Naive thymus-derived CD4-positive, alpha-beta T cell (primary cell): ENCODE results near the gene BPGM. TPM values are rescaled to one million over a fixed set of nuclear protein-coding genes. Genes with fewer than 3 reads are reported as not detected.

ENCODE experiments used
- ATAC-seq: fragments of 150-1000 bp; cut with Tn5 transposase; 2 replicates; pipeline ENCODE4 v1.10.0; 2021; ENCODE audit warnings: mild to moderate bottlenecking, moderate library complexity
- CTCF ChIA-PET: fragments of 350-600 bp; sonication (Branson Sonifier 250); formaldehyde crosslinking; loops from one replicate; lab custom pipeline; 2021; ENCODE audit warnings: antibody characterized with exemption; lab: Charles Lee
- POLR2A ChIA-PET: fragments of 350-600 bp; sonication (Branson Sonifier 250); formaldehyde crosslinking; loops from one replicate; lab custom pipeline; 2021; ENCODE audit warnings: antibody characterized with exemption, inconsistent platforms; lab: Charles Lee
- DNase-seq, 9 donors: peaks; one replicate each; pipeline versions ENCODE4 v3.0.0 to v3.0.0-alpha.2; 2020 to 2022; ENCODE audit warnings: mixed read lengths in 1 of 9
- H3K27ac ChIP-seq: one replicate; pipeline ENCODE4 v1.7.0; 2013; ENCODE audit warnings: mild to moderate bottlenecking, low read depth, low read length, moderate library complexity
- H3K27me3 ChIP-seq, 2 donors: one replicate each; pipeline ENCODE4 v1.7.0; 2013; ENCODE audit warnings: low read length in 2 of 2, mild to moderate bottlenecking in 2 of 2, moderate library complexity in 2 of 2; ENCODE audit not compliant: control insufficient read depth in 2 of 2, insufficient read depth in 2 of 2
- H3K36me3 ChIP-seq, 3 experiments: 1 replicate in 2 of 3; 2 replicates in 1 of 3; pipeline ENCODE4 v1.7.0; 2013; ENCODE audit warnings: low read length in 3 of 3, mild to moderate bottlenecking in 3 of 3, moderate library complexity in 1 of 3; ENCODE audit not compliant: insufficient read depth in 3 of 3, control insufficient read depth in 2 of 3
- H3K4me1 ChIP-seq, 2 donors: one replicate each; pipeline ENCODE4 v1.7.0; 2013; ENCODE audit warnings: low read length in 2 of 2, mild to moderate bottlenecking in 2 of 2, moderate library complexity in 1 of 2; ENCODE audit not compliant: control insufficient read depth in 2 of 2, insufficient read depth in 2 of 2
- H3K4me3 ChIP-seq: 2 replicates; pipeline ENCODE4 v1.7.0; 2013; ENCODE audit warnings: mild to moderate bottlenecking, low read length
- H3K9me3 ChIP-seq, 3 experiments: 1 replicate in 2 of 3; 2 replicates in 1 of 3; pipeline ENCODE4 v1.7.0; 2013; ENCODE audit warnings: low read length in 3 of 3; ENCODE audit not compliant: control insufficient read depth in 2 of 3
- H3K27ac Mint-ChIP-seq, 9 donors: one replicate each; pipeline ENCODE4 v1.8.0; 2020 to 2022; ENCODE audit warnings: mixed read lengths in 9 of 9, mild to moderate bottlenecking in 8 of 9, moderate library complexity in 5 of 9, inconsistent platforms in 2 of 9
- H3K27me3 Mint-ChIP-seq, 5 donors: one replicate each; pipeline ENCODE4 v1.8.0; 2021 to 2022; ENCODE audit warnings: mixed read lengths in 5 of 5, mild to moderate bottlenecking in 1 of 5
- H3K36me3 Mint-ChIP-seq, 5 donors: one replicate each; pipeline ENCODE4 v1.8.0; 2020 to 2022; ENCODE audit warnings: mixed read lengths in 5 of 5, mild to moderate bottlenecking in 3 of 5, inconsistent platforms in 1 of 5
- H3K4me1 Mint-ChIP-seq, 7 donors: one replicate each; pipeline ENCODE4 v1.8.0; 2020 to 2022; ENCODE audit warnings: mixed read lengths in 7 of 7, mild to moderate bottlenecking in 3 of 7, inconsistent platforms in 1 of 7
- H3K4me3 Mint-ChIP-seq, 10 donors: one replicate each; pipeline ENCODE4 v1.8.0; 2020 to 2022; ENCODE audit warnings: mild to moderate bottlenecking in 10 of 10, mixed read lengths in 10 of 10, moderate library complexity in 6 of 10, inconsistent platforms in 2 of 10
- H3K9me3 Mint-ChIP-seq, 11 donors: one replicate each; pipeline ENCODE4 v1.8.0; 2020 to 2022; ENCODE audit warnings: mixed read lengths in 11 of 11, mild to moderate bottlenecking in 4 of 11, inconsistent platforms in 1 of 11, moderate library complexity in 1 of 11
- intact Hi-C, 2 donors: fragments of 100-400 bp; cut with micrococcal nuclease; formaldehyde crosslinking; loops; one replicate each; pipeline ENCODE4 v1.15.1; 2023
- polyA plus RNA-seq, 2 donors: library from polyadenylated mRNA; unstranded; fragments of 300-500 nt; fragmentation: Illumina TruSeq; gene quantifications; one replicate each; pipeline ENCODE4 v1.2.3, GENCODE V29; 2021
- total RNA-seq, 6 experiments: library from RNA in 5 of 6; stranded (reverse) in 5 of 6; gene quantifications; 1 replicate in 5 of 6; 2 replicates in 1 of 6; pipeline ENCODE4 v1.2.3 and lab custom pipeline; 2021 to 2026

Gene BPGM
- total and polyA plus RNA-seq, 7 experiments from 2014 or later: 12.7 to 33.9 (median 19.0) TPM

DNA sequence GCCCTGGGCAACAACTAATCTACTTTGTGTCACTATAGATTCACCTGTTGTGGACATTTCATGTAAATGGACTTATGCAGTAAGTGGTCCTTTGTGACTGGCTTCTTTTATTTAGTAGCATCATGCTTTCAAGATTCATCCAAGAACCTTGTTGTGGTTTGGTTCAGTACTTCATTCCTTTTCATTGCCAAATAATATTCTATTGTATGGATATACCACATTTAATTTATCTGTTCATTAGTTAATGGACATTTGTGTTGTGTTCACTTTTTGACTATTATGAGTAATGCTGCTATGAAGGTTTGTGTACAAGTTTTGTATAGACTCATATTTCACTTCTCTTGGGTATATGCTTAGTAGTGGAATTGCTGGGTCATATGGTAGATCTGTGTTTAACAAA is 27.8 kb downstream of the BPGM start:
- H3K36me3 ChIP-seq: peaks cover 0 to 5% (median 0%) of the 10 kb centered on the region in 3 experiments
- H3K4me1 ChIP-seq: peaks cover 6 to 26% of the 10 kb centered on the region in 2 donors
- CTCF ChIA-PET: no interaction called here
- peaks cover 0 to 6% (median 0%) of the 10 kb centered on the region in 3 experiments for H3K9me3 ChIP-seq
- Mint-ChIP-seq H3K36me3 (peaks cover 11 to 28% (median 24%) of the 10 kb centered on the region in 5 donors), H3K27me3 (no peaks in the 10 kb centered on the region), H3K9me3 (peaks cover 0 to 19% (median 2%) of the 10 kb centered on the region in 11 donors), H3K4me1 (peaks cover 22 to 74% (median 65%) of the 10 kb centered on the region in 7 donors), H3K27ac (peak overlapping the region in 8 of 9 donors; percentile 0 to 96 (median 54)), H3K4me3 (no peak overlapping the region)
- H3K4me3 ChIP-seq: no peak overlapping the region
- ATAC-seq (no peak), DNase-seq (no peak)
- no peak overlapping the region for H3K27ac ChIP-seq
- intact Hi-C loops: loop anchor here in 1 of 2 donors (5.0 kb wide), 1 partner anchor 42 kb away; no protein-coding TSS in a partner anchor
- POLR2A ChIA-PET: interaction anchor here (0.7 to 1.0 kb wide), 2 partner anchors 28 to 40 kb away, joined by 3 to 4 read pairs; partner anchors contain the start of gene BPGM
- no peaks in the 10 kb centered on the region for H3K27me3 ChIP-seq

DNA sequence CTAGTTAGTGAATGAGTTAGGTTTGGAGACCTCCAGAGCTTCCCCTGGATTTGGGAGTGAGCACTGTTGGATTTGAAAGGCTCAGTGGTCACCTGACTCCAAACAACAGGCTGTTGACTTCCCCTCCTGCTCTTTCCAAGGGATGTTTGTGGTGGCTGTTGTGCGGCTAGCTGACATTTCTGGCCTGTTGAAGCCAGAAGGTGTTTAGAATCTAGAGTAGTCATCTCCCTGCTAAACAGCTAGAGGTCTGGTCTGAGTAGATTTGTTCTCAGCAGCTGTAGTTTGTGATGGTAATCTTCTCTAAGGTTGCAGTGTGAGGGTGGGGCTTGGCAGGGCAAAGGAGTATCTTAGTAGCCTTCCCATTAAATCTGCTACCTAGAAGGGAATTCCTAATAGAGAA is 30.1 kb downstream of the BPGM start:
- H3K36me3 Mint-ChIP-seq: peaks cover 20 to 40% (median 34%) of the 10 kb centered on the region in 5 donors
- Histone ChIP-seq H3K4me3 (no peak overlapping the region), H3K9me3 (peaks cover 0 to 6% (median 0%) of the 10 kb centered on the region in 3 experiments), H3K27ac (peak overlapping the region; percentile 17), H3K27me3 (no peaks in the 10 kb centered on the region), H3K36me3 (peaks cover 0 to 14% (median 6%) of the 10 kb centered on the region in 3 experiments), H3K4me1 (peaks cover 0 to 12% of the 10 kb centered on the region in 2 donors)
- peak overlapping the region in 8 of 9 donors; percentile 39 to 96 (median 80) for H3K27ac Mint-ChIP-seq
- CTCF ChIA-PET: no interaction called here
- ATAC-seq (no peak), DNase-seq (no peak)
- intact Hi-C loops: no loop called here
- POLR2A ChIA-PET: interaction anchor here (3.1 kb wide), 1 partner anchor 30 kb away, joined by 21 read pairs; the partner anchor contains the start of gene BPGM
- peaks cover 0 to 19% (median 2%) of the 10 kb centered on the region in 11 donors for H3K9me3 Mint-ChIP-seq
- no peaks in the 10 kb centered on the region for H3K27me3 Mint-ChIP-seq
- H3K4me3 Mint-ChIP-seq: peak overlapping the region in 1 of 10 donors; percentile 5
- H3K4me1 Mint-ChIP-seq: peaks cover 8 to 52% (median 46%) of the 10 kb centered on the region in 7 donors

DNA sequence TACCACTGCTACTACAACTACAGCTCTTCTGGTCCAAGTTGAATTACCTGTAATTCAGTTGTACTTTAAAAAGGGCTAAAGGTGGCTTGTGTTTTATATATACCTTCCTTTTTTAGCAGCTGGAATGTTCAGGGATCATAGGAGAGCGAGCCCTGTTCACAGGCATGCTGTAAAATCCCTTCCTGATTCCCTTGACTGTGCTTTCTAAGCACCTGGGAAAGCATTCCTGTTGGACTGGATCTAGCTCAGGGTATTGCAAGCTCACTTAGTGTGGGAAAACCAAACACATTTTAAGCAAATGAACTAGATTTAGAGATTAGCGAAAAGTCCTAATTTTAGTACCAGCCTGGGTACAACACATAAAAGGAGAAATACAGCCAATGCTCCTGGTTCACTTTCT is 31.5 kb downstream of the BPGM start:
- H3K9me3 Mint-ChIP-seq: peaks cover 0 to 15% (median 0%) of the 10 kb centered on the region in 11 donors
- POLR2A ChIA-PET: interaction anchor here (0.9 kb wide), 2 partner anchors 33 to 277 kb away, joined by 3 to 4 read pairs; no protein-coding TSS in a partner anchor
- H3K27me3 Mint-ChIP-seq: no peaks in the 10 kb centered on the region

DNA sequence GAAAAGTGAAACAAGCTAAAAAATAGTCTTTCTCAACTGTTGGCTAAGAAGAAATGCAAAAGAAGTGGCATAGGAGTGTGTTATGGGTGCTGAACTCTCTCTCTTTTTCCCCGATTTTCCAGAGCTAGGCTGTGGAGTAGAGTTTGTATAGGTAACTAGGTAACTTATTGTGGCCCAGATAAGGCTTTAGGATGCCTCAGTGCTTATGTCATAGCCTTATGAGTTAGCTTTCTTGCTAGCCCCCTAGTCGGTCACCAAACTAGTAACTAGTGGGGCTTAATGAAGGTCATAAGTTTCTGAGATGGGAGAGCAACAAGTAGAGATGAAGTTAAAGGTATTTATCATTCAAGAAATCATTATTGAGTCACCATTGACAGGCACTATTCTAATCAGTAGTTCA is 32.4 kb downstream of the BPGM start:
- peak overlapping the region in 8 of 9 donors; percentile 43 to 96 (median 80) for H3K27ac Mint-ChIP-seq
- peaks cover 0 to 10% (median 0%) of the 10 kb centered on the region in 11 donors for H3K9me3 Mint-ChIP-seq
- H3K27me3 Mint-ChIP-seq: no peaks in the 10 kb centered on the region
- intact Hi-C loops: no loop called here
- peaks cover 0 to 9% of the 10 kb centered on the region in 2 donors for H3K4me1 ChIP-seq
- no peak overlapping the region for H3K27ac ChIP-seq
- peaks cover 0 to 6% (median 0%) of the 10 kb centered on the region in 3 experiments for H3K9me3 ChIP-seq
- ChIA-PET POLR2A (interaction anchor here (0.7 to 0.9 kb wide), 2 partner anchors 11 to 32 kb away, joined by 3 to 5 read pairs; no protein-coding TSS in a partner anchor), CTCF (interaction anchor here (1.5 kb wide), 1 partner anchor 8 kb away, joined by 3 read pairs; no protein-coding TSS in a partner anchor)
- no peak for DNase-seq
- no peaks in the 10 kb centered on the region for H3K27me3 ChIP-seq
- no peak overlapping the region for H3K4me3 ChIP-seq
- H3K36me3 ChIP-seq: peaks cover 0 to 14% (median 6%) of the 10 kb centered on the region in 3 experiments
- no peak for ATAC-seq
- peaks cover 4 to 44% (median 39%) of the 10 kb centered on the region in 7 donors for H3K4me1 Mint-ChIP-seq
- no peak overlapping the region for H3K4me3 Mint-ChIP-seq
- peaks cover 17 to 31% (median 28%) of the 10 kb centered on the region in 5 donors for H3K36me3 Mint-ChIP-seq

More for the DNA sequence above, 31.5 kb downstream of the BPGM start:
- Histone ChIP-seq H3K36me3 (peaks cover 0 to 14% (median 6%) of the 10 kb centered on the region in 3 experiments), H3K4me3 (no peak overlapping the region), H3K27ac (peak overlapping the region; percentile 11), H3K9me3 (peaks cover 0 to 6% (median 0%) of the 10 kb centered on the region in 3 experiments), H3K27me3 (no peaks in the 10 kb centered on the region), H3K4me1 (peaks cover 0 to 9% of the 10 kb centered on the region in 2 donors)
- H3K27ac Mint-ChIP-seq: peak overlapping the region in 8 of 9 donors; percentile 43 to 96 (median 85)
- CTCF ChIA-PET: interaction anchor here (1.0 to 1.5 kb wide), 2 partner anchors 8 to 45 kb away, joined by 3 read pairs; no protein-coding TSS in a partner anchor
- intact Hi-C loops: loop anchor here in 1 of 2 donors (1.0 kb wide), 1 partner anchor 8 kb away; no protein-coding TSS in a partner anchor
- H3K4me3 Mint-ChIP-seq: no peak overlapping the region
- DNase-seq (no peak), ATAC-seq (no peak)
- peaks cover 4 to 47% (median 39%) of the 10 kb centered on the region in 7 donors for H3K4me1 Mint-ChIP-seq
- peaks cover 20 to 36% (median 32%) of the 10 kb centered on the region in 5 donors for H3K36me3 Mint-ChIP-seq

DNA sequence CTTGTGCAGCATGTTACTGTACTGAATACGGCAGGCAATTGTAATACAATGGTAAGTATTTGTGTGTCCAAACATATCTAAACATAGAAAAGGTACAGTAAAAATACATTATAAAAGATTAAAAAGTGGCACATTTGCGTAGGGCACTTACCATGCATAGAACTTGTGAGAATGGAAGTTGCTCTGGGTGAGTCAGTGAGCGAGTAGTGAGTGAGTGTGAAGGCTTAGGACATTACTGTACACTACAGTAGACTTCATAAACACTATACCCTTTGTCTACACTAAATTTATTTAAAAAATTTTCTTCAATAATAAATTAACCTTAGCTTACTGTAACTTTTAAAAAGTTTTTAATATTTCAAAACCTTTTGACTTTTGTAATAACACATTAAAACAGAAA is 37.5 kb downstream of the BPGM start:
- Mint-ChIP-seq H3K4me3 (no peak overlapping the region), H3K27ac (no peak overlapping the region), H3K36me3 (peaks cover 11 to 15% (median 13%) of the 10 kb centered on the region in 5 donors), H3K9me3 (no peaks in the 10 kb centered on the region), H3K4me1 (peaks cover 0 to 7% (median 0%) of the 10 kb centered on the region in 7 donors), H3K27me3 (peaks cover 0 to 3% (median 0%) of the 10 kb centered on the region in 5 donors)
- CTCF ChIA-PET: interaction anchor here (0.6 kb wide), 1 partner anchor 48 kb away, joined by 3 read pairs; no protein-coding TSS in a partner anchor
- no peaks in the 10 kb centered on the region for H3K9me3 ChIP-seq
- H3K4me1 ChIP-seq: no peaks in the 10 kb centered on the region
- H3K4me3 ChIP-seq: no peak overlapping the region
- H3K27ac ChIP-seq: no peak overlapping the region
- ATAC-seq: no peak
- intact Hi-C loops: loop anchor here in 1 of 2 donors (5.0 kb wide), 1 partner anchor 37 kb away; the partner anchor contains the start of gene BPGM
- peaks cover 0 to 9% (median 6%) of the 10 kb centered on the region in 3 experiments for H3K36me3 ChIP-seq
- no peak for DNase-seq
- POLR2A ChIA-PET: no interaction called here
- no peaks in the 10 kb centered on the region for H3K27me3 ChIP-seq

DNA sequence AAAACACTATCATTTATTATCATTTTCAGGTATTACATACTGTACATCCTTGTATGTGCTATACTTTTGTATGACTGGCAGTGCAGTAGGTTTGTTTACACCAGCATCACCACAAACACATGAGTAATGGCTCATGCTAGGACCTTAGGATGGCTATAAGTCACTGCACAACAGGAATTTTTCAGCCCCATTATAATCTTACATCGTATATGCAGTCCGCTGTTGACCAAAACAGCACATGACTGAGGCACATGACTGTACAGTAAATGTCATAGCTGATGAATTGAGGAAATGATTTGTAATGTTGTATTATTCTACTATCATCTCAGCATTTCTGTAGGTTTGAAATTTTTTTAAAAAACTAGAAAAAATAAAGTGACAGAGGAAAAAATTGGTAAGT is 38.6 kb downstream of the BPGM start:
- Mint-ChIP-seq H3K9me3 (no peaks in the 10 kb centered on the region), H3K4me3 (no peak overlapping the region), H3K4me1 (peaks cover 0 to 5% (median 4%) of the 10 kb centered on the region in 7 donors), H3K36me3 (peaks cover 4 to 5% (median 5%) of the 10 kb centered on the region in 5 donors), H3K27ac (no peak overlapping the region), H3K27me3 (peaks cover 0 to 3% (median 0%) of the 10 kb centered on the region in 5 donors)
- DNase-seq (no peak), ATAC-seq (no peak)
- no peaks in the 10 kb centered on the region for H3K4me1 ChIP-seq
- H3K27me3 ChIP-seq: no peaks in the 10 kb centered on the region
- no peaks in the 10 kb centered on the region for H3K9me3 ChIP-seq
- CTCF ChIA-PET: interaction anchor here (7.0 kb wide), 1 partner anchor 51 kb away, joined by 51 read pairs; no protein-coding TSS in a partner anchor
- intact Hi-C loops: no loop called here
- POLR2A ChIA-PET: no interaction called here
- H3K27ac ChIP-seq: no peak overlapping the region
- H3K36me3 ChIP-seq: peaks cover 0 to 6% (median 4%) of the 10 kb centered on the region in 3 experiments
- no peak overlapping the region for H3K4me3 ChIP-seq
